Neural progenitor cell (in vitro differentiated cells): ENCODE data around the gene DLEU7.

Source experiments
- CTCF ChIP-seq: fragments of 200-600 bp; sonication (generic); IDR thresholded peaks from 2 replicates; pipeline ENCODE4 v1.5.1; 2017; ENCODE audit warnings: antibody characterized with exemption, mild to moderate bottlenecking
- EZH2 ChIP-seq: fragments of 200-600 bp; sonication (generic); IDR thresholded peaks from 2 replicates; pipeline ENCODE4 v1.6.1; 2017; ENCODE audit warnings: antibody characterized with exemption, mild to moderate bottlenecking, moderate library complexity
- EZH2phosphoT487 ChIP-seq: fragments of 200-600 bp; sonication (generic); IDR thresholded peaks from 2 replicates; pipeline ENCODE4 v1.6.1; 2017; ENCODE audit warnings: antibody characterized with exemption

- TF ChIP-seq EZH2: no peak
- TF ChIP-seq CTCF: no peak
- TF ChIP-seq EZH2phosphoT487: no peak
Observed at GRCh38 chr13:50793026-50793425, 50.5 kb downstream of the DLEU7 start.
